ENCODE measurements around the gene RPL18.

DNA sequence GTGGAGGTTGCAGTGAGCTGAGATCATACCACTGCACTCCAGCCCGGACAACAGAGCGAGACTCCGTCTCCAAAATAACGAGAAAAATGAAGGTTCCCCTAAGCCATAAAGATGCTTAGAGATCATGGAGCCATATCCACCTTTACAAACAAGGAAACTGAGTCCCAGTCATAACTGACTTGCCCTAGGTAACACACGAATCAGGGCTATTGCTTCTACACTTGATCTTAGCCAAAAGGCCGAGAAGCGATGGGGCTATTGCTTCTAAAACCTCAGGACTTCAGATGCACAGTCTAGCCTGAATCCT is 15.0 kb upstream of the RPL18 start:
- TF ChIP-seq, protein P1, sequence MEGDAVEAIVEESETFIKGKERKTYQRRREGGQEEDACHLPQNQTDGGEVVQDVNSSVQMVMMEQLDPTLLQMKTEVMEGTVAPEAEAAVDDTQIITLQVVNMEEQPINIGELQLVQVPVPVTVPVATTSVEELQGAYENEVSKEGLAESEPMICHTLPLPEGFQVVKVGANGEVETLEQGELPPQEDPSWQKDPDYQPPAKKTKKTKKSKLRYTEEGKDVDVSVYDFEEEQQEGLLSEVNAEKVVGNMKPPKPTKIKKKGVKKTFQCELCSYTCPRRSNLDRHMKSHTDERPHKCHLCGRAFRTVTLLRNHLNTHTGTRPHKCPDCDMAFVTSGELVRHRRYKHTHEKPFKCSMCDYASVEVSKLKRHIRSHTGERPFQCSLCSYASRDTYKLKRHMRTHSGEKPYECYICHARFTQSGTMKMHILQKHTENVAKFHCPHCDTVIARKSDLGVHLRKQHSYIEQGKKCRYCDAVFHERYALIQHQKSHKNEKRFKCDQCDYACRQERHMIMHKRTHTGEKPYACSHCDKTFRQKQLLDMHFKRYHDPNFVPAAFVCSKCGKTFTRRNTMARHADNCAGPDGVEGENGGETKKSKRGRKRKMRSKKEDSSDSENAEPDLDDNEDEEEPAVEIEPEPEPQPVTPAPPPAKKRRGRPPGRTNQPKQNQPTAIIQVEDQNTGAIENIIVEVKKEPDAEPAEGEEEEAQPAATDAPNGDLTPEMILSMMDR (IDR thresholded peaks at IDR 0.05): no peak
- no peak for TF ChIP-seq ZFX (IDR thresholded peaks at IDR 0.05; ENCODE audit: borderline replicate concordance)

Data from 22Rv1 (cell line).